HepG2 (cell line): ENCODE measurements around the gene SASH1. TPM values are rescaled to one million over a fixed set of nuclear protein-coding genes. Genes with fewer than 3 reads are reported as not detected.

Source experiments
- ARID3A ChIP-seq: IDR thresholded peaks from 2 replicates; pipeline ENCODE4 v1.6.1; 2012; ENCODE audit warnings: low read depth, low read length, improper control_type of control experiment
- BCLAF1 ChIP-seq: fragments of 450-650 bp; IDR thresholded peaks from 2 replicates; pipeline ENCODE4 v1.6.1; 2017; ENCODE audit warnings: mild to moderate bottlenecking
- CSRNP2 ChIP-seq: sonication (generic); formaldehyde crosslinking; conservative IDR thresholded peaks from 2 replicates; pipeline ENCODE4 v1.8.0; 2022; ENCODE audit warnings: low read depth, missing genetic modification reagents
- FOXP1 ChIP-seq, 2 experiments: fragments of 450-650 bp in 1 of 2; IDR thresholded peaks; 2 replicates each; pipeline ENCODE4 v1.6.1; 2017 to 2018; ENCODE audit warnings: antibody characterized with exemption in 1 of 2
- GABPB1 ChIP-seq: IDR thresholded peaks from 2 replicates; pipeline ENCODE4 v1.6.1; 2016; ENCODE audit warnings: mild to moderate bottlenecking, missing genetic modification reagents, moderate library complexity, missing compliant biosample characterization
- IRF1 ChIP-seq: sonication (generic); formaldehyde crosslinking; IDR thresholded peaks from 2 replicates; pipeline ENCODE4 v1.4.0; 2020; ENCODE audit warnings: low read depth, mild to moderate bottlenecking, missing genetic modification reagents
- ISX ChIP-seq: sonication (generic); formaldehyde crosslinking; conservative IDR thresholded peaks from 2 replicates; pipeline ENCODE4 v1.5.0; 2020; ENCODE audit warnings: missing genetic modification reagents
- MBD4 ChIP-seq: IDR thresholded peaks from 2 replicates; pipeline ENCODE4 v1.6.1; 2012; ENCODE audit warnings: low read length, inconsistent platforms, borderline replicate concordance
- MED1 ChIP-seq: sonication (generic); formaldehyde crosslinking; IDR thresholded peaks from 2 replicates; pipeline ENCODE4 v1.4.0; 2020; ENCODE audit warnings: missing genetic modification reagents
- MTA1 ChIP-seq: sonication (generic); formaldehyde crosslinking; IDR thresholded peaks from 2 replicates; pipeline ENCODE4 v1.4.0; 2020; ENCODE audit warnings: missing genetic modification reagents, mild to moderate bottlenecking, borderline replicate concordance
- TEAD3 ChIP-seq: optimal IDR thresholded peaks from 2 replicates; pipeline ENCODE3; 2016; ENCODE audit warnings: borderline replicate concordance
- THAP11 ChIP-seq: IDR thresholded peaks from 2 replicates; pipeline ENCODE4 v1.6.1; 2016; ENCODE audit warnings: missing biosample characterization, missing genetic modification reagents
- TMF1 ChIP-seq: sonication (generic); formaldehyde crosslinking; IDR thresholded peaks from 2 replicates; pipeline ENCODE4 v1.8.1; 2022; ENCODE audit warnings: low read depth, missing genetic modification reagents
- ZBTB3 ChIP-seq: sonication (generic); formaldehyde crosslinking; IDR thresholded peaks from 2 replicates; pipeline ENCODE4 v1.4.0; 2020; ENCODE audit warnings: low read depth, mild to moderate bottlenecking, moderate library complexity, missing genetic modification reagents, borderline replicate concordance
- ZFP36L1 ChIP-seq: sonication (generic); formaldehyde crosslinking; IDR thresholded peaks from 2 replicates; pipeline ENCODE4 v1.8.0; 2022; ENCODE audit warnings: mild to moderate bottlenecking, missing genetic modification reagents, moderate library complexity
- ZKSCAN1 ChIP-seq: fragments of 150-350 bp; IDR thresholded peaks from 2 replicates; pipeline ENCODE4 v1.6.1; 2014; ENCODE audit warnings: low read length
- ZNF331 ChIP-seq: sonication (generic); formaldehyde crosslinking; IDR thresholded peaks from 2 replicates; pipeline ENCODE4 v1.4.0; 2020; ENCODE audit warnings: missing genetic modification reagents
- ZNF33B ChIP-seq: sonication (generic); formaldehyde crosslinking; IDR thresholded peaks from 2 replicates; pipeline ENCODE4 v1.5.1; 2020; ENCODE audit warnings: mild to moderate bottlenecking, missing genetic modification reagents
- ZNF343 ChIP-seq: sonication (generic); formaldehyde crosslinking; IDR thresholded peaks from 2 replicates; pipeline ENCODE4 v1.4.0; 2020; ENCODE audit warnings: mild to moderate bottlenecking, missing genetic modification reagents
- ZNF354B ChIP-seq: sonication (generic); formaldehyde crosslinking; IDR thresholded peaks from 2 replicates; pipeline ENCODE4 v1.8.0; 2022; ENCODE audit warnings: mild to moderate bottlenecking, missing genetic modification reagents
- ZNF441 ChIP-seq: sonication (generic); formaldehyde crosslinking; IDR thresholded peaks from 2 replicates; pipeline ENCODE4 v1.7.0; 2021; ENCODE audit warnings: missing genetic modification reagents, borderline replicate concordance
- ZNF629 ChIP-seq: sonication (generic); formaldehyde crosslinking; conservative IDR thresholded peaks from 2 replicates; pipeline ENCODE4 v1.5.0; 2020; ENCODE audit warnings: missing genetic modification reagents
- ZNF672 ChIP-seq: sonication (generic); formaldehyde crosslinking; IDR thresholded peaks from 2 replicates; pipeline ENCODE4 v1.8.1; 2022; ENCODE audit warnings: missing genetic modification reagents
- ZNF724P ChIP-seq: sonication (generic); formaldehyde crosslinking; IDR thresholded peaks from 2 replicates; pipeline ENCODE4 v1.8.0; 2022; ENCODE audit warnings: missing genetic modification reagents, borderline replicate concordance
- ZNF878 ChIP-seq: sonication (generic); formaldehyde crosslinking; IDR thresholded peaks from 2 replicates; pipeline ENCODE4 v1.8.1; 2023; ENCODE audit warnings: mild to moderate bottlenecking, missing genetic modification reagents, moderate library complexity
- ZNF879 ChIP-seq: sonication (generic); formaldehyde crosslinking; IDR thresholded peaks from 2 replicates; pipeline ENCODE4 v1.8.1; 2023; ENCODE audit warnings: missing genetic modification reagents
- ZSCAN29 ChIP-seq: sonication (generic); formaldehyde crosslinking; conservative IDR thresholded peaks from 2 replicates; pipeline ENCODE4 v1.4.0; 2020; ENCODE audit warnings: mild to moderate bottlenecking, missing genetic modification reagents
- ZSCAN30 ChIP-seq: sonication (generic); formaldehyde crosslinking; IDR thresholded peaks from 2 replicates; pipeline ENCODE4 v1.5.0; 2020; ENCODE audit warnings: mild to moderate bottlenecking, missing genetic modification reagents
- polyA plus RNA-seq, 8 experiments: library from polyadenylated mRNA; depleted of rRNA in 3 of 8; stranded (reverse) in 7 of 8; unstranded in 1 of 8; fragments of >200 nt; fragmentation: Illumina TruSeq in 4 of 8; extraction: Trizol in 4 of 8; gene quantifications; 2 replicates each; pipeline versions ENCODE4 v1.2.1 to v1.2.3, GENCODE V29; 2011 to 2016; ENCODE audit warnings: low read depth in 4 of 8, missing spikeins in 1 of 8, mixed read lengths in 1 of 8; ENCODE audit not compliant: insufficient read depth in 1 of 8
- total RNA-seq, 5 experiments: library from RNA; depleted of rRNA; stranded (reverse); fragments of >200 nt; fragmentation: Illumina TruSeq; extraction: Trizol; gene quantifications; 2 replicates each; pipeline ENCODE4 v1.2.3, GENCODE V29; 2016; ENCODE audit warnings: low read depth in 1 of 5

SASH1 gene
- total and polyA plus RNA-seq, 2 of the 13 experiments (the other 11 are each of a cell fraction or from before 2014, with no cell fraction given): 7.5 to 8.2 TPM

- TF ChIP-seq ZNF879 (CRISPR knock-in tag) (no peak), ZNF331 (CRISPR knock-in tag) (no peak), BCLAF1 (no peak), ARID3A (no peak), ZSCAN29 (no peak), ZNF629 (CRISPR knock-in tag) (no peak), ZNF33B (CRISPR knock-in tag) (no peak), MED1 (no peak), TMF1 (CRISPR knock-in tag) (no peak), ZKSCAN1 (no peak), FOXP1 (IDR thresholded peaks at IDR 0.05) (no peak), FOXP1 (CRISPR knock-in tag; IDR thresholded peaks at IDR 0.05) (no peak), ZNF343 (CRISPR knock-in tag) (0 out of 2 replicates have a peak, but pooled peaks have one; percentile 42), ISX (CRISPR knock-in tag) (no peak), ZNF441 (CRISPR knock-in tag) (peak; percentile 48; the same call in 1 of the 2 replicates), ZSCAN30 (CRISPR knock-in tag) (no peak), ZNF878 (CRISPR knock-in tag) (0 out of 2 replicates have a peak, but pooled peaks have one; percentile 39), ZNF354B (no peak), MTA1 (no peak), IRF1 (no peak), ZBTB3 (CRISPR knock-in tag) (no peak), THAP11 (CRISPR knock-in tag) (no peak), CSRNP2 (CRISPR knock-in tag) (no peak), TEAD3 (CRISPR knock-in tag) (peak; percentile 70), MBD4 (no peak; the same call in 1 of the 2 replicates), ZNF724P (CRISPR knock-in tag) (no peak), ZNF672 (CRISPR knock-in tag) (no peak), GABPB1 (CRISPR knock-in tag) (no peak), ZFP36L1 (CRISPR knock-in tag) (no peak)
Measured at GRCh38 chr6:148342100-148342349, 613 bp upstream of the SASH1 start (continued).
